Measurements from ENCODE around the gene FAAP24. TPM values are rescaled to one million over a fixed set of nuclear protein-coding genes. Genes with fewer than 3 reads are reported as not detected.
"Not testable (repeated sequence)": the region's sequence is repeated elsewhere in the genome, so short reads cannot be mapped to it uniquely, and the experiment has no call there.

The FAAP24 gene, protein sequence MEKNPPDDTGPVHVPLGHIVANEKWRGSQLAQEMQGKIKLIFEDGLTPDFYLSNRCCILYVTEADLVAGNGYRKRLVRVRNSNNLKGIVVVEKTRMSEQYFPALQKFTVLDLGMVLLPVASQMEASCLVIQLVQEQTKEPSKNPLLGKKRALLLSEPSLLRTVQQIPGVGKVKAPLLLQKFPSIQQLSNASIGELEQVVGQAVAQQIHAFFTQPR
- 4.0 and 4.6 TPM in 2 replicates for total RNA-seq (2014; rRNA removed; shearing (Covaris generic))
- 5.1 and 5.8 TPM in 2 replicates for polyA plus RNA-seq (2014; cell fraction: nucleus; rRNA removed)

DNA sequence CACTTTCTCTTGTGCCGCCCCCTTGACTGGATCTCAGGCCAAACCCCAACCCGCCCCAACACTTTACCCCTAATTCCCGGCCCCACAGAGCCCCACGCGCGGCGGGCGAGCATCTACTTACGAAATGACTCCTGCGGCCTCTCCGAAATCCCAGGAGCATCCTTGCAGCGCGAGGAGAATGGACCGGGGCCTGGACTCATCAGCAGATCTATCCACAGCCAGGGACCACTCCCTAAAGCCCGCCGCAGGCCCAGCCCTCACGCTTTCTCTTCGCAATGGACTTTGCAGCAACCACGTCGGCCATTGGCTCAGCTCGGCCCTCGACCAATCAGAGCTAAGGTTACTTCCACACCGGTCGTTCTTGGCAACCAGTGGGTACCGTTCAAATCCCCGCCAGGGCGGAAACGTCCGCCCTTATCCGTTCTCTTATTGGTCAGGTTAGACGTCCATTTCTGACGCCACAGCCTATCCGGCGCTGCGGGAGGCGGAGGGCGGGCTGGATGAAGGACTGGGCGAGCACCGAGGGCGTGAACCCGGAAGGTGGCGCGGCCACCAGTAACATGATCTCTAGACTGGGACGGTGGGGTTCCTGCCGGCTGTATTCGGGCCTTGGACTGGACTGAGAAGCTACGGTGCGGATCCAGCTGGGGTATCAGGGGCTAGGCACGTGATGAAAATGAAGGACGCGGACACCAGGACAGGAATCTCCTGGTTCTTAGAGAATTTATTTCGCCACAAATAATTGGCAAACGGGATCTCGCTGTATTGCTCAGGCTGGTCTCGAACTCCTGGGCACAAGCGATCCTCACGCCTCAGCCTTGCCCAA lies at the start of gene FAAP24, which contains the start of gene CEP89:
Gene FAAP24, plus strand, starts transcription at position 528 of the 826 bp plus-strand sequence. CDS start 955 bp downstream, outside the sequence.
Gene CEP89, minus strand, starts transcription at position 244 of the 826 bp plus-strand sequence. Its CDS starts 84 bp downstream, at position 160.
- peak; percentile 97 for DNase-seq (ENCODE audit: extremely low read depth, low read depth)

DNA sequence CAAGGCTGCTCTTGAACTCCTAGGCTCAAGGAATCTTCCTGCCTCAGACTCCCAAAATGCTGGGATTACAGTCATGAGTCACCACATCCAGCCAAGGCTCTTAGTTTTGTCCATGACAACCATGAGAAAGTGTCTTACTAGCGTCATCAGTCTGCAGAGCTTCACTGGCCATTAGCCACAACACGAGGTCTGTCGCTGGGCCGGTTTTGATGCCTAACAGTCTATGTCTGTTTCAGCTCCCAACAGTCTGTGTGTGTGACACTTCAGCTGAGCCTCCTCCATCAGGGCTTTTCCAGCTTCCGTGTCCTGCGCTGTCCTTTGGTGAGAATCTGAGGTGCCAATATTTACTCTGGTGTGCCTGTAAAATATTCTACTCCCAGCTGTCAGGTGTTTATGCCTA lies 47.8 kb upstream of the FAAP24 start:
- DNase-seq (ENCODE audit: extremely low read depth, low read depth) = no peak

DNA sequence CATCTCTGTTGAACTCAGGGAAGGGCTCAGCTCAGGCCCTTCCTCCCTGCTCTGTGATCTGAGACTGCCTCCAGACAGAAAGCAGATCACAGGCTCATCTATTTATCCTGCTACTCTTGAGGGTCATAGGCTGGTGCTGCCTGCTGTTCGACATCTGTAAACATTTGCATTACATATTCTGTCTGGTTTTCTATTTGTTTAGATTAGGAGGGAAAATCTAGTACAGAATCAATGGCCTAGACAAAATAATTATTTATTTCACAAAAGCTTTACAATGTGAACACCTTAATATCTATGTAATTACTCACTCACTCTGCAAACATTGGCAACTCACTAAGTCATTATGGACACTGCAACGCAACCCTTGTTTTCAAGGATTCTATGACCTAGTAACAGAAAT lies 43.2 kb upstream of the FAAP24 start:
- DNase-seq (ENCODE audit: extremely low read depth, low read depth) = no peak

DNA sequence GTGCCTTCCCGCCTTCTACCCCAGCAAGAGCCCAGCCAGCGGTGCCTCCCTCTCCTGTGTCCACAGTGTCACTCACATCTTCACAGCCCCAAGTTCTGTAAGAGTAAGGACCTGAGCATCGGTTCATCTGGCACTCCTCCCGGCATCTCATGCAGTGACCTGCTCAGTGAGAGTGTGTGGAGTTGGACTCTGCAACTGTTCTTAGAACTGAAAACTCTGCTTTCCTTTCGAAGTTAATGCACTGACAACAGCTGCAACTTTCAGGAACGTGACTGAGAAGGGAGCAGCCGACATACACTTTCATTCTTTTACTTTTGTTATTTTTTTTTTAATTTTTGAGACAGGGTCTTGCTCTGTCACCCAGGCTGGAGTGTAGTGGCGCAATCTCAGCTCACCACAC lies 41.5 kb upstream of the FAAP24 start:
- no peak for DNase-seq (ENCODE audit: extremely low read depth, low read depth)

DNA sequence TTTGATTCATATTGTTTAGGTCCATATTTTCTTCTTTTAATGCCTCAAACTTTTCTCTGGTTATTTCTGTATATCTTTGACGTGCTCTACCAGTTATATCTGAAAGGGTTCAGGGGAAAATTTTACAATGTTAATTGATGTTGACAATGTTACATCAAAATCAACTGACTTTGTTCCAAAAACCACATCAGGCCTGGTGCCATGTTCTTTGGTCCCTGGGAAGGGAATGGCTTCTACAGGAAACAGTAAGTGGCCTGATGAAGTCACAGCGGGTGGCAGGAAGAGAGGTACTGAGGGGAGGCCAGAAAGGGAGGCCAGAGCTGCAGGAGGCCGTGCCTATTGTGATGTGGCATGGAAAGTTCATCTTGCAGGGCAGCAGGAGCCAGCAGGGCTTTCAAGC lies 38.5 kb upstream of the FAAP24 start:
- no peak for DNase-seq (ENCODE audit: extremely low read depth, low read depth)

DNA sequence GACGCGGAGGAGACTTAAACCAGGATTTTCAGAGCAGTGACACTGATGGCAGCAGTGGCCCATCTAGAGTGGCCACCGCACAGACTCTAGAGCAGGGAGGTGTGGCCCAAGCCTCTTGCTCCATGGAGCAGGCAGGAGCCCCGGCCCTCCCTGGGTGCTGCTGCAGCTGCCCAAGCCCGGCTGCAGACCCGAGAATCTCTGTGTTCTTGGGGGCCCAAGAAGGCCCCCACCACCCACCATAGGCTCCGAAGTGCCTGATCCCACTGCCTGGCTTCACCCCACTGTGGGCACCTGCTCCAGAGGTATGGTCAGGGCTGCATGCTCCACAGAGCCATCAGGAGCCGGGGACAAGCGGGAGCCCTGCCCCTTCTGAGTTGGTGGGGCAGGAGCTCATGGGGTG lies 36.4 kb upstream of the FAAP24 start:
- no peak for DNase-seq (ENCODE audit: extremely low read depth, low read depth)

DNA sequence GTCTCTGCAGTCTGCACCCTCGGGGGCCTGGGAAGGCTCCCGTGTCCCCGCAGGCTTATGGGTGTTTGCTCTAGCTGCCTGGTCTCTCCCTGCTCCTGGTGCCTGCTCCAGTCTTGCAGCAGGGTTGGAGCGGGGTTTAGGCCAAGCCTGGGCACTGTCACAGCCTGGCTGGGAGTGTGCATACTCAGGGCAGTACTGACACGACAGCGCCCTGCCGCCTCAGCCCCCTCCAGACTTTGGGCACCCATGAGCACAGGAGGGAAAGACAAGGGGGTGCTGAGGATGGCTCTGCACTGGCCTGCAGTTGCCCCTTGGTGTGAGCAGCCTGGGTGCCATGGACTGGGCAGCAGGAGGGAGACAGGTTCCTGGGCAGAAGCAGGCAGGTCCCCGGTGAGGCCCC lies 36.0 kb upstream of the FAAP24 start:
- DNase-seq (ENCODE audit: extremely low read depth, low read depth) = no peak

DNA sequence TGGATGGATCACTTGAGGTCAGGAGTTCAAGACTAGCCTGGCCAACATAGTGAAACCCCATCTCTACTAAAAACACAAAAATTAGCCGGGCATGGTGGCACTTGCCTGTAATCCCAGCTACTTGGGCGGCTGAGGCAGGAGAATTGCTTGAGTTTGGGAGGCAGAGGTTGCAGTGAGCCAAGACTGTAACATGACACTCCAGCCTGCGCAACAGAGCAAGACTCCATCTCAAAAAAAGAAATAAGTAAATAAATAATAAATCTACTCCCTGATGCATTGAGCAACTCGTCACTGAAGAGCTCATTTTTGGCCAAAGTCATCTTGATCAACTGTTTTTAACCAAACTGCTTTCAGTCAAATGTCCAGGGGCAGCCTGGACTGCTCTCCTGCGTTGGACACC lies 30.8 kb upstream of the FAAP24 start:
- not testable (repeated sequence) for DNase-seq (ENCODE audit: extremely low read depth, low read depth)

DNA sequence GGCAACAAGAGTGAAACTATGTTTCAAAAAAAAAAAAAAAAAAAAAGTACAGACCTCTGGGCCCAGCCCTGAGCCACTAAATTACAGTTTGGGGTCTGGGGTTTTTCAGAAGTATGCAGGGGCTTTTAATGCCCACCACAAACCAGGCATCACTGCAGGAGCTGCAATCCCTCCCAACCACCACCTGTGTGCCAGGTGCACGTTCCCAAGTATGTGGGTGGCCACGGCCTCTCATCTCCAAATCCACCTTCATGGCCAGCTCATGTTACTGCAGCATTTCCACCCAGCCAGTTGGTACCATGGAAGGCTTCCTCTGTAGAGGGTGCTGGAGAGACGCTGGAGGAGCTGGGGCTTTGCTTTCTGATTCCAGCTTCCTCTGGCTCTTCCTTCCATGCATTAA lies 26.8 kb upstream of the FAAP24 start:
- no peak for DNase-seq (ENCODE audit: extremely low read depth, low read depth)

DNA sequence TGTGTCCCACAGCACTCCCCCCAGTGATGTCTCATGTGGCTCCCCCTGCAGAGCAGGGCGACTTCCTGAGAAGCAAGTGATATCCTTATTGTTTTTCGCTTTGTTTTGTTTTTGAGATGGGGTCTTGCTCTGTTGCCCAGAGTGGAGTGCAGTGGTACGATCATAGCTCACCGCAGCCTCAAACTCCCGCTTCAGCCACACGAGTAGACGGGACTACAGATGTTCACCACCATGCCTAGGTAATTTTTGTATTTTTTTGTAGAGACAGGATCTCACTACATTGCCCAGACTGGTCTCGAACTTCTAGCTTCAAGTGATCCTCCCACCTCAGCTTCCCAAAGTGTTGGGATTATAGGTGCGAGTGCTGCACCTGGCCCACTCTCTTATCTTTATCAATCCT lies 5.3 kb upstream of the FAAP24 start:
- no peak for DNase-seq (ENCODE audit: extremely low read depth, low read depth)

DNA sequence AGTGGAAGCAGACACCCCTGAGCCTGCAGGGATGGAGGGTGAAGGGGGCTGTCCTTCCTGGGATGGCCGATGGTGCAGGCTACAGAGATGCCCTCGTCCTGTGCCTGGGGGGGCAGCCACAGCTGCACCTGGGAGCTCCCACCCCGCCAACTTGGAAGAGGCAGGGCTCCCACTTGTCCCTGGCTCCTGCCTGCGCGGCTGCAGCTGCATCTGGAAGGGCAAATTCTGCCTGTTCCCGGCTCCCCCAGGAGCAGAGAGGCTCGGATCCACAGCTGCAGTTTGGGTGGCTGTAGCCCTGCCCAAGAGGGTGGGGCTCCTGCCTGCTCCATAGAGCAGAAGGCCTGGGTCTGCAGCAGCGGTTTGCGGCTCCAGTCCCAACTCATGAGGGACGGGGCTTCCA lies 2.5 kb upstream of the FAAP24 start:
- DNase-seq (ENCODE audit: extremely low read depth, low read depth) = no peak

DNA sequence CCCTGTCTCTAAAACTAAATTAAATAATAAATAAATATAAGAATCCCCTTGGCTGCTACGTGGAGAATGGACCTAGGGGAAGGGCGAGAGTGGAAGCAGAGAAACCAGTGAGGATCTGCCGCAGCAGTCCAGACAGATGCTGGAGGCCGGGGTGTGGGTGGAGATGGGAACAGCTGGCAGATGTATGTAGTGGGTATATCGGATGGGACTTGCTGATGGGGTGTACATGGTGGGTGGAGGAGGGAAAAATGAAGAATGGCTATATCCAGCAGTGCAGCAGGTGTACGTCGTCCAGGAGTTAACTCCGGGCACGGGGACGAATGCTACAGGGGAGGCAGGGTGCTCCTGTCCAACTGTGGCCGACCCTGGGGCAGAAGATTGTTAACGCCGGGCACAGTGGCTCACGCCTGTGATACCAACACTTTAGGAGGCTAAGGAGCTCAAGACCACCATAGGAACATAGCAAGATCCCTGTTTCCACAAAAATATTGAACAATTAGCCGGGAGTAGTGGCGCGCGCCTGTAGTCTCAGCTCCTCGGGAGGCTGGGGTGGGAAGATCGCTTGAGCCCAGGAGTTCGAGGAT lies 938 bp upstream of the FAAP24 start:
- no peak for DNase-seq (ENCODE audit: extremely low read depth, low read depth)

DNA sequence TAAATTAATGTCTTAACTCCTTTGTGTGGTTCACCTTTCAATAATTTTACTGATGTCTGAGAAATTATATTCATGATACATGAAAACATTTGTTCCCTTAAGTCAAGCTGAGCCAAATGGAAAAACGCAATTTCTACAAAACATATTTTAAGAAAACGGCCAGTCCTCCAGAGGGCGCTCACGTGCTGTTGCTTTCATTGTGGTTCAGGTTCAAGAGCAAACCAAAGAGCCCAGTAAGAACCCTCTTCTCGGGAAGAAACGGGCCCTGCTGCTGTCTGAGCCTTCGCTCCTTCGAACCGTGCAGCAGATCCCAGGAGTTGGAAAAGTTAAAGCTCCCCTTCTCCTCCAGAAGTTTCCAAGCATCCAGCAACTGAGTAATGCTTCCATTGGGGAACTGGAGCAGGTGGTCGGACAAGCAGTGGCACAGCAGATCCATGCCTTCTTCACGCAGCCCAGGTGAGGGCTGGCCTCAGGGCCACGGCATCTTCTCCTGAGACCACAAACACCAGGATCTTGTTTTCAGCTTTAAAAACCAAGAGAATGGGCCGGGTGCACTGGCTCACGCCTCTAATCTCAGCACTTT lies 4.3 kb downstream of the FAAP24 start:
- DNase-seq (ENCODE audit: extremely low read depth, low read depth) = peak; percentile 50

DNA sequence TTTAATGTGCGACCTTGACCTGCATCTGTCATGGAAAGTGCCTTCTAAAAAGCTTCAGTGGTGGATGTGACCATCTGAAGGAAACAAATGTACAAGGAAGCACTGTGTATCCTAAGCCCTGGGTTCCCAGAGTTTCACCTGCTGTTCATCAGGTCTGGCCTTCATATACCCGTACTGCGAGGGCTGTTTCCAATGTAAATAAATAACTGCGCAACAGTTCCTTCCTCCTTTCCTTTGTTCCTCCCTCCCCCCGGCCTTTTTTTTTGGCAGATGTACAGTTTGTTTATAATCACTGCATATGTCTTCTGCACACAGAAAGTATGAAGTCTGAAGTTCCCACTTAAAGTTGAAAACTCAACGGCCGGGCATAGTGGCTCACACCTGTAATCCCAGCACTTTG lies 5.2 kb downstream of the FAAP24 start:
- DNase-seq (ENCODE audit: extremely low read depth, low read depth) = no peak

DNA sequence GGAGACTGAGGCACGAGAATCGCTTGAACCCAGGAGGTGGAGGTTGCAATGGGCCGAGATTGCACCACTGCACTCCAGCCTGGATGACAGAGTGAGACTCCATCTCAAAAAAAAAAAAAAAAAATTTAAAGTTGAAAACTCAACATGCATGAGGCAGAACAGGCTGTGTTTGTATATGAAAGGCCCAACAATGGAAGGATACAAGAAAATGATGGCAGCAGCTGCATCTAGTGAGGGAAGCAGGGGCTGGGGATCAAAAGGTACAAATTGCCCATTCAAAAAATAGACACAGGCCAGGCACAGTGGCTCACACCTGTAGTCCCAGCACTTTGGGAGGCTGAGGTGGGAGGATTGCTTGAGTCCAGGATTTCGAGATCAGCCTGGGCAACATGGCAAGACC lies 5.8 kb downstream of the FAAP24 start:
- DNase-seq (ENCODE audit: extremely low read depth, low read depth) = not testable (repeated sequence)

DNA sequence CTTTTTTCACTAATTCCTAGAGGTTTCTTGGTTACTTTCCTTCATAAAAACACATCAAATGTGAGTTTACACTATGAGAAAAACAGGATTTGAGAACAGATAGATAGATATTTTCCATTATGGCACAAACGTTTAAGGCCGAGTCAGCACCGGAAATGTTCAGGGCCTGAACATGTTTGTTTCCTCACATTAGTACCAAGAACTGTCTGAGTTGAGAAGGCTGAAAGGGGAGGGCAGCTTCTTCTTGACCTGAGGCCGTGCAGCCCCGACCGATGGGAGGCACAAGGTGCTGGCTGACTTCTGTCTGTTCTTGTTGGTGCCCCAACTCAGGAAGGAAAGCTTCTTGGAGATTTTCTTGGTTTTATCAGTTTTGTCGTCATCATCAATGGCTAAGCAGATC lies 7.8 kb downstream of the FAAP24 start:
- DNase-seq (ENCODE audit: extremely low read depth, low read depth) = not testable (repeated sequence)

DNA sequence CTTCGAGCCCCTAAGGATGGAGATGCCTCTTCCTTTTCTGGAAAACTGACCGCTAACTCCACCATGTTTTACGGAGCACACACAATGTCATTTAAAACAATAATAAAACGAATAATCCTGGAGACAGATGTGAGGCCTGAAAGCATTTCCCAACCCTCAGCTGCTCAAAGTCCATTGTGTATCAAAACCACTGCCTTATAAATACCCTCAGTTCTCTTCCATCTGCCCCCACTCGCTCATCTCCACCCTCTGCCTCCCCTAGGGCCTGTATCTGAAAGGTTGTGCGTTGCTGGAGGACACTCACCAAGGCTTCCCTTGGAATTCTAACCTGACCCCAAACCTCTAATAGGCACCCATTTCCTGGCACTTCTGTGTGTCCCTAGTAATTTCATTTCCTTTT lies 10.4 kb downstream of the FAAP24 start:
- not testable (repeated sequence) for DNase-seq (ENCODE audit: extremely low read depth, low read depth)

DNA sequence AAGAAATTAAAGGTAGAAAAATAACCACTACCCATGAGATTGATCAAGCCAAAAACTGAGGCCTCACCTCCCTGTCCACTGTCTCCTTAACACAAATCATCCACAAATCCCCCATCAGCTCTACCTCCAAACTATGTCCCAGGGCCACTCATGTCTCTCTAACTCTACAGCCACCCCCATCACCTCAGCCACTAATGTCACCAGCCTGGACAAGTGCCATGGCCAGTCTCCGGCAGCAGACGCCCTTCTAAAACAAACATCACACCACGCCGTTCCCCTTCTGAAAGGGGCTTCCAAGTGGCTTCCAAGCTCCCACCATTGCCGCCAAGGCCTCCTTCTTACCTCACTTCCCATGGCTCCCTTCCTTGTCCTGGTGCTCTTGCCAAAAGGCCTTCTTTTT lies 16.2 kb downstream of the FAAP24 start:
- not testable (repeated sequence) for DNase-seq (ENCODE audit: extremely low read depth, low read depth)

DNA sequence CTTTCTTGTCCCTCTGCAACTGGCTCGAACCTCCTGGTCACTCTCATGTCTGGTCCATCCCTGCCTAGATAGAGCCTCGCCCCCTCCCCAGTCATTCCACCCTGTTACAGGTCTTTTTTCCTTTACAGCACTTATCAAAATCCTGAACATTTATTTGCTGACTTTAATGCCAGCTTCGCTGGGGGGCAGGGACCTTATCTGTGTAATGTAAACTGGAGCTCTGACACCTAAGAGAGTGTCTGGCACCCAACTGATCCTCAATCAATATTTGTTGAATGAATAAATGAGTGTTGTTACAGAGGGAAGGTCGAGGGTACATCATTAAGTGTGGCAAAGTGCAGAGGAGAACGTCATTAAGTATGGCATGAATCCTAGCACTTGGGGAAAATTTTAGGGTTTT lies 16.7 kb downstream of the FAAP24 start:
- DNase-seq (ENCODE audit: extremely low read depth, low read depth) = no peak

DNA sequence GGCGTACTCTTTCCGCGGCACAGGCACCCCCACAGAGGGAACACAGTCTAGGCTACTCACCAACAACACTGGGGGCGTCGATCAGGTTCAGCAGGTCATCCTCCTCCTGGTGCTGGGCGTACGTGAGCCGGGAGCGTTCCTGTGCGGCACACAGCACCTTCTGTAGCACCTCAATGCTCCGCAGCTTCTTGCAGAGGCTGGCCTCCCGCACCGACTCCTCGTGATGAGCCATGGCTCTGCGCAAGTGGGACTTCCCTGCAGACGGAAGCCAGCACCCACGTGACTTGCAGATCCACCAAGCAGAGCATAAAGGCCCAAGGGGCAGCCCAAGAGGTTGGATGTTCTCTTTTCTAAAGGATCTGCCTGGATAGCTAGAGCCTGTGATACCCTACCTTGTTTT lies 23.9 kb downstream of the FAAP24 start:
- not testable (repeated sequence) for DNase-seq (ENCODE audit: extremely low read depth, low read depth)

DNA sequence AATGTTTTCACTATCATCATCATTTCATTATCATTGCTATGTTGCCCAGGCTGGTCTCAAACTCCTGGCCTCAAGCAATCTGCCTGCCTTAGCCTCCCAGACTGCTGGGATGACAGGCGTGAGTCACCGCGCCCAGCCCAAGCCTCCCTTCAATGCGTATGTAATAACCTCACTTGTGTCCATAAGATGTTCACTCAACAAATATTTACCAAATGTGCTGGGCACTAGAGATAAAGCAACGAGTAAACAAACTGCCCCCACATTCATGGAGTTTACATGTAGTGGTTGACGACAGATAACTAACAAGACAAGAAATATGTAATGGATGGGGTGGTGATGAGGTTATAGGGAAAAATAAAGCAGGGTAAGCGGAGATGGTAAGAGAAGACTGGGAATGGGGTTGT lies 25.0 kb downstream of the FAAP24 start:
- DNase-seq (ENCODE audit: extremely low read depth, low read depth) = not testable (repeated sequence)
